GM23338 (cell line): ENCODE results near the gene METTL24. TPM values are rescaled to one million over a fixed set of nuclear protein-coding genes. Genes with fewer than 3 reads are reported as not detected.

ENCODE experiments used
- CREB1 ChIP-seq: fragments of 250-450 bp; sonication (Bioruptor Pico); IDR thresholded peaks from 2 replicates; pipeline ENCODE4 v1.5.0; 2020; ENCODE audit warnings: low read depth, mild to moderate bottlenecking, moderate library complexity
- EZH2phosphoT487 ChIP-seq: fragments of 200-600 bp; sonication (generic); IDR thresholded peaks from one replicate; pipeline ENCODE4 v1.8.1; 2018; ENCODE audit warnings: antibody characterized with exemption; ENCODE audit not compliant: unreplicated experiment
- NANOG ChIP-seq: IDR thresholded peaks from 2 replicates; pipeline ENCODE4 v1.6.1; 2016; ENCODE audit warnings: antibody characterized with exemption, borderline replicate concordance
- POLR2AphosphoS5 ChIP-seq: IDR thresholded peaks from 2 replicates; pipeline ENCODE4 v1.6.1; 2016; ENCODE audit warnings: antibody characterized with exemption, low read depth
- STAT1 ChIP-seq: IDR thresholded peaks from one replicate; pipeline ENCODE4 v1.6.1; 2016; ENCODE audit warnings: antibody characterized with exemption; ENCODE audit not compliant: unreplicated experiment
- ZNF114 ChIP-seq: fragments of 250-450 bp; sonication (Bioruptor Pico); IDR thresholded peaks from 2 replicates; pipeline ENCODE4 v1.5.0; 2020; ENCODE audit warnings: mild to moderate bottlenecking, moderate library complexity
- ZNF331 ChIP-seq: fragments of 250-450 bp; sonication (Bioruptor Pico); IDR thresholded peaks from 2 replicates; pipeline ENCODE4 v1.5.0; 2020; ENCODE audit warnings: low read depth, mild to moderate bottlenecking, moderate library complexity
- polyA plus RNA-seq: library from polyadenylated mRNA; unstranded; fragments of >200 nt; fragmentation: Nextera tagmentation; extraction: Ambion mirVana; gene quantifications from 2 replicates; pipeline ENCODE4 v1.2.1, GENCODE V29; 2016
- total RNA-seq: library from RNA; depleted of rRNA; stranded (reverse); fragments of >200 nt; shearing (Covaris generic); gene quantifications from 2 replicates; pipeline ENCODE4 v1.2.3, GENCODE V29; 2014
- TF ChIP-seq, protein P1 (sequence below): fragments of 250-450 bp; sonication (Bioruptor Pico); IDR thresholded peaks from 2 replicates; pipeline ENCODE4 v1.5.0; 2020; ENCODE audit warnings: mild to moderate bottlenecking, moderate library complexity
- TF ChIP-seq, protein P2 (sequence below): IDR thresholded peaks from 2 replicates; pipeline ENCODE4 v1.6.1; 2016; ENCODE audit warnings: antibody characterized with exemption
- TF ChIP-seq, protein P3 (sequence below): IDR thresholded peaks from one replicate; pipeline ENCODE4 v1.6.1; 2018; ENCODE audit warnings: antibody characterized with exemption; ENCODE audit not compliant: unreplicated experiment

Gene METTL24
- total and polyA plus RNA-seq, 2 experiments from 2014 or later, result 0.35 TPM; not detected in 1

DNA sequence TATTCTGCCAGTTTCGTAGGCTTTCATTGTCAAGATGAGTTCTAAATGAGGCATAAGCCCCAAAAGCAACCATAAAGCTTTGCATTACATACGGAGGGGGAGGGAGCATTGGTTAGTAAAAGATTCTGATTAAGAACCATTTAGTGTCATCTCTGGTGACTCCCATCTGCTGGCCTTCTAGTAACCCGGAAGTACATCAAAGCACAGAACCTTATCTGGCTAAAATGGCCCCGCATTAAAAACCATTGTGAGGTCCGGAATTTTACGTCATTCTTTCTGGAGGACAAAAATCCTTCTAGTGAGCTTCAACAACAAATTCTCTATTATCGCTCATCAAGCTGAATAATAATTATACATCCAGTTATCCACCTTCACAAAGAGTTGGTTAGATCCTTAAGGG lies 37.8 kb downstream of the METTL24 start (continued):
- TF ChIP-seq, protein P1, sequence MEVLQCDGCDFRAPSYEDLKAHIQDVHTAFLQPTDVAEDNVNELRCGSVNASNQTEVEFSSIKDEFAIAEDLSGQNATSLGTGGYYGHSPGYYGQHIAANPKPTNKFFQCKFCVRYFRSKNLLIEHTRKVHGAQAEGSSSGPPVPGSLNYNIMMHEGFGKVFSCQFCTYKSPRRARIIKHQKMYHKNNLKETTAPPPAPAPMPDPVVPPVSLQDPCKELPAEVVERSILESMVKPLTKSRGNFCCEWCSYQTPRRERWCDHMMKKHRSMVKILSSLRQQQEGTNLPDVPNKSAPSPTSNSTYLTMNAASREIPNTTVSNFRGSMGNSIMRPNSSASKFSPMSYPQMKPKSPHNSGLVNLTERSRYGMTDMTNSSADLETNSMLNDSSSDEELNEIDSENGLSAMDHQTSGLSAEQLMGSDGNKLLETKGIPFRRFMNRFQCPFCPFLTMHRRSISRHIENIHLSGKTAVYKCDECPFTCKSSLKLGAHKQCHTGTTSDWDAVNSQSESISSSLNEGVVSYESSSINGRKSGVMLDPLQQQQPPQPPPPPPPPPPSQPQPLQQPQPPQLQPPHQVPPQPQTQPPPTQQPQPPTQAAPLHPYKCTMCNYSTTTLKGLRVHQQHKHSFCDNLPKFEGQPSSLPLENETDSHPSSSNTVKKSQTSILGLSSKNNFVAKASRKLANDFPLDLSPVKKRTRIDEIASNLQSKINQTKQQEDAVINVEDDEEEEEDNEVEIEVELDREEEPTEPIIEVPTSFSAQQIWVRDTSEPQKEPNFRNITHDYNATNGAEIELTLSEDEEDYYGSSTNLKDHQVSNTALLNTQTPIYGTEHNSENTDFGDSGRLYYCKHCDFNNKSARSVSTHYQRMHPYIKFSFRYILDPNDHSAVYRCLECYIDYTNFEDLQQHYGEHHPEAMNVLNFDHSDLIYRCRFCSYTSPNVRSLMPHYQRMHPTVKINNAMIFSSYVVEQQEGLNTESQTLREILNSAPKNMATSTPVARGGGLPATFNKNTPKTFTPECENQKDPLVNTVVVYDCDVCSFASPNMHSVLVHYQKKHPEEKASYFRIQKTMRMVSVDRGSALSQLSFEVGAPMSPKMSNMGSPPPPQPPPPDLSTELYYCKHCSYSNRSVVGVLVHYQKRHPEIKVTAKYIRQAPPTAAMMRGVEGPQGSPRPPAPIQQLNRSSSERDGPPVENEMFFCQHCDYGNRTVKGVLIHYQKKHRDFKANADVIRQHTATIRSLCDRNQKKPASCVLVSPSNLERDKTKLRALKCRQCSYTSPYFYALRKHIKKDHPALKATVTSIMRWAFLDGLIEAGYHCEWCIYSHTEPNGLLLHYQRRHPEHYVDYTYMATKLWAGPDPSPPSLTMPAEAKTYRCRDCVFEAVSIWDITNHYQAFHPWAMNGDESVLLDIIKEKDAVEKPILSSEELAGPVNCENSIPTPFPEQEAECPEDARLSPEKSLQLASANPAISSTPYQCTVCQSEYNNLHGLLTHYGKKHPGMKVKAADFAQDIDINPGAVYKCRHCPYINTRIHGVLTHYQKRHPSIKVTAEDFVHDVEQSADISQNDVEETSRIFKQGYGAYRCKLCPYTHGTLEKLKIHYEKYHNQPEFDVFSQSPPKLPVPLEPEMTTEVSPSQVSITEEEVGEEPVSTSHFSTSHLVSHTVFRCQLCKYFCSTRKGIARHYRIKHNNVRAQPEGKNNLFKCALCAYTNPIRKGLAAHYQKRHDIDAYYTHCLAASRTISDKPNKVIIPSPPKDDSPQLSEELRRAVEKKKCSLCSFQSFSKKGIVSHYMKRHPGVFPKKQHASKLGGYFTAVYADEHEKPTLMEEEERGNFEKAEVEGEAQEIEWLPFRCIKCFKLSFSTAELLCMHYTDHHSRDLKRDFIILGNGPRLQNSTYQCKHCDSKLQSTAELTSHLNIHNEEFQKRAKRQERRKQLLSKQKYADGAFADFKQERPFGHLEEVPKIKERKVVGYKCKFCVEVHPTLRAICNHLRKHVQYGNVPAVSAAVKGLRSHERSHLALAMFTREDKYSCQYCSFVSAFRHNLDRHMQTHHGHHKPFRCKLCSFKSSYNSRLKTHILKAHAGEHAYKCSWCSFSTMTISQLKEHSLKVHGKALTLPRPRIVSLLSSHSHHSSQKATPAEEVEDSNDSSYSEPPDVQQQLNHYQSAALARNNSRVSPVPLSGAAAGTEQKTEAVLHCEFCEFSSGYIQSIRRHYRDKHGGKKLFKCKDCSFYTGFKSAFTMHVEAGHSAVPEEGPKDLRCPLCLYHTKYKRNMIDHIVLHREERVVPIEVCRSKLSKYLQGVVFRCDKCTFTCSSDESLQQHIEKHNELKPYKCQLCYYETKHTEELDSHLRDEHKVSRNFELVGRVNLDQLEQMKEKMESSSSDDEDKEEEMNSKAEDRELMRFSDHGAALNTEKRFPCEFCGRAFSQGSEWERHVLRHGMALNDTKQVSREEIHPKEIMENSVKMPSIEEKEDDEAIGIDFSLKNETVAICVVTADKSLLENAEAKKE (CRISPR knock-in tag), result no peak
- TF ChIP-seq ZNF114 (CRISPR knock-in tag) (no peak), STAT1 (no peak), NANOG (no peak), EZH2phosphoT487 (no peak), ZNF331 (CRISPR knock-in tag) (no peak), POLR2AphosphoS5 (no peak), CREB1 (CRISPR knock-in tag) (no peak)
- TF ChIP-seq, protein P2, sequence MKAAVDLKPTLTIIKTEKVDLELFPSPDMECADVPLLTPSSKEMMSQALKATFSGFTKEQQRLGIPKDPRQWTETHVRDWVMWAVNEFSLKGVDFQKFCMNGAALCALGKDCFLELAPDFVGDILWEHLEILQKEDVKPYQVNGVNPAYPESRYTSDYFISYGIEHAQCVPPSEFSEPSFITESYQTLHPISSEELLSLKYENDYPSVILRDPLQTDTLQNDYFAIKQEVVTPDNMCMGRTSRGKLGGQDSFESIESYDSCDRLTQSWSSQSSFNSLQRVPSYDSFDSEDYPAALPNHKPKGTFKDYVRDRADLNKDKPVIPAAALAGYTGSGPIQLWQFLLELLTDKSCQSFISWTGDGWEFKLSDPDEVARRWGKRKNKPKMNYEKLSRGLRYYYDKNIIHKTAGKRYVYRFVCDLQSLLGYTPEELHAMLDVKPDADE, result no peak
- TF ChIP-seq, protein P3, sequence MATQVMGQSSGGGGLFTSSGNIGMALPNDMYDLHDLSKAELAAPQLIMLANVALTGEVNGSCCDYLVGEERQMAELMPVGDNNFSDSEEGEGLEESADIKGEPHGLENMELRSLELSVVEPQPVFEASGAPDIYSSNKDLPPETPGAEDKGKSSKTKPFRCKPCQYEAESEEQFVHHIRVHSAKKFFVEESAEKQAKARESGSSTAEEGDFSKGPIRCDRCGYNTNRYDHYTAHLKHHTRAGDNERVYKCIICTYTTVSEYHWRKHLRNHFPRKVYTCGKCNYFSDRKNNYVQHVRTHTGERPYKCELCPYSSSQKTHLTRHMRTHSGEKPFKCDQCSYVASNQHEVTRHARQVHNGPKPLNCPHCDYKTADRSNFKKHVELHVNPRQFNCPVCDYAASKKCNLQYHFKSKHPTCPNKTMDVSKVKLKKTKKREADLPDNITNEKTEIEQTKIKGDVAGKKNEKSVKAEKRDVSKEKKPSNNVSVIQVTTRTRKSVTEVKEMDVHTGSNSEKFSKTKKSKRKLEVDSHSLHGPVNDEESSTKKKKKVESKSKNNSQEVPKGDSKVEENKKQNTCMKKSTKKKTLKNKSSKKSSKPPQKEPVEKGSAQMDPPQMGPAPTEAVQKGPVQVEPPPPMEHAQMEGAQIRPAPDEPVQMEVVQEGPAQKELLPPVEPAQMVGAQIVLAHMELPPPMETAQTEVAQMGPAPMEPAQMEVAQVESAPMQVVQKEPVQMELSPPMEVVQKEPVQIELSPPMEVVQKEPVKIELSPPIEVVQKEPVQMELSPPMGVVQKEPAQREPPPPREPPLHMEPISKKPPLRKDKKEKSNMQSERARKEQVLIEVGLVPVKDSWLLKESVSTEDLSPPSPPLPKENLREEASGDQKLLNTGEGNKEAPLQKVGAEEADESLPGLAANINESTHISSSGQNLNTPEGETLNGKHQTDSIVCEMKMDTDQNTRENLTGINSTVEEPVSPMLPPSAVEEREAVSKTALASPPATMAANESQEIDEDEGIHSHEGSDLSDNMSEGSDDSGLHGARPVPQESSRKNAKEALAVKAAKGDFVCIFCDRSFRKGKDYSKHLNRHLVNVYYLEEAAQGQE, result no peak
